Stimulated activated CD8-positive, alpha-beta memory T cell treated with anti-CD3 and anti-CD28 coated beads, Interleukin-4, amount 100 ng/mL, for 1 hour (primary cell): Measurements from ENCODE around the gene JARID2.

Source experiments
- DNase-seq, 2 donors: peaks; one replicate each; pipeline ENCODE4 v3.0.0-alpha.2; 2020; ENCODE audit warnings: low read depth in 2 of 2, low spot score in 1 of 2

The JARID2 gene

GRCh38 chr6:15393605-15394004 lies 147.7 kb downstream of the JARID2 start:
- DNase-seq, result no peak

DNA sequence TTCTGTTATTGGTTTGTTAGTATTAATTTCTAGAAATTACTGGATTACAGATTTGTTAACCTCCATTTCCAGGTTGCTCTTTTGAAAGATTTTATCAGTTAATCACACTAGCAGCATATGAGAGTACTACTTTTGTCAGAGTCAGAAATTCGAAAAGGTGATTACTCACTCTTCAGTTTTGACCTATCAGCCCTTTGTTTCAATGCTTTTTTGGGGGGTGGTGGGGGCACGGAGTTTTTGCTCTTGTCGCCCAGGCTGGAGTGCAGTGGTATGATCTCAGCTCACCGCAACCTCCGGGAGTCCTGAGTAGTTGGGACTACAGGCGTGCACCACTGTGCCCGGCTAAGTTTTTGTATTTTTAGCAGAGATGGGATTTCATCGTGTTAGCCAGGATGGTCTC lies 149.2 kb downstream of the JARID2 start:
- DNase-seq, result no peak

- no peak for DNase-seq
Observed at GRCh38 chr6:15396808-15397207, 150.9 kb downstream of the JARID2 start.

DNA sequence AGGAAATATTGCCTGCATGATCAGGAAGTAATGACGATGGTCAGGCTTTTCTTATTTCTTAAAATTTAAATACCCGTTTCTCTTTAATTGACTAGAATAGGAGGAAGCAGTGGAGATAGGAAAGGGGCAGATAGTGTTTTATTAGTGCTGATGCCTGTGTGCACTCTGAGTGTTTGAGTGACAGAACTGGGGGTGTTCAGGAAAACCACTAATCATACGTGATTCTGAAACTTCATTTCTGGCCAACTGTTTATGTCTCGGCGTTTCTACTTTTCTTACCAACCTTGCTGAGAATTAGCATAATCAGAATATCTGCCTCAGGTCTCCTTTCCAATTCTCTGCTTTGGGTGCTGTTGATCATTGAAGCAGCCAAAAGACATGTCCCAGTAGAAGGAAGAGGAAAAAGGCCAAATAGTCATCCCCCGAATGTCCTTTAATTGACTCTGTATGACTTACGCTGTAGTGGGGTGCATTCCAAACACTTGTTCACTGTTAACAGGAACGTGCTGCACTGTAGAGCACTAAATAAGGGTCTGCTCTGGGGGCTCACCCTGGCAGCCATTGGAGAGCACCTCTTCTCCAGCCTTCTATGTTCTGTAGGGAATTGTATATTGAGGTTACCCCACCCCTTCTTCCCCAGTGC lies 152.9 kb downstream of the JARID2 start:
- no peak for DNase-seq

DNA sequence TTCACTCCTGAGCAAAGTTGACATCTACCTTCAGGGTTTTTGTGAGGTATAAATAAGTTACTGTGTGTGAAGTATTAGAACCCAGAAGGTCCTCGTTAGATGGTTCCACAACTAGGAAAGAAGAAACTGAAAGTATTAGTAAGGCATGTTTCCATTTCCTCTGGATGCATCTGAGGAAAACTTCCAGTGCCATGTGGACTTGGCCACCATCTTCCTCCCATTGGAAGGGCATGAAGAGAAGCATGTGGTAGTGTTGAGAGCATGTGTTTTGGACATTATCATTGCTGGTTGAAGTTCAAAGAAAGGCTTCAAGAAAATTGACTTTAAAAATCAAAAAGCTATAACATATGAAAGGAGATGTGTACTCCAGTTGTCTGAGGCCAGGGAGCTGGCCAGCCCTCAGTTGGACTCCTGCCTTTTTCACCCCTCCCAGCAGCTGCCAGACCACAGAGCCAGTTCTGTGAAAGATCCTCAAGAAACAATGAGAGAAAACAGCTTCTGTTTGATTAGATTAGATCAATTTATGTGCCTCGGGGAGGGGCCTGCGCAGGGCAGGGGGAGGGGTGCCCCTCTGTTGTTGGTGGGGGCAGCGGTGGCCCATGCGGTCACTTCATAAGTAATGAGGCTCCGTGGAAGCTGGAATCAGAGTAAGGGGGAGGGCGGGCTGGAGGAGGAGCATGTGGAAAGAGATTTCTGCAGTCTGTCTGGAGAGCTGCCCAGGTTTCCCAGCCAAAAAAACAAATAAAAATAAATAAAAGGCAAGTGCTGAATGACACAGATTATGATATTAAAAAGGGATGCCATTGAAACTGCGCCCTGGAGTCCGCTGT lies 154.0 kb downstream of the JARID2 start:
- no peak for DNase-seq

DNA sequence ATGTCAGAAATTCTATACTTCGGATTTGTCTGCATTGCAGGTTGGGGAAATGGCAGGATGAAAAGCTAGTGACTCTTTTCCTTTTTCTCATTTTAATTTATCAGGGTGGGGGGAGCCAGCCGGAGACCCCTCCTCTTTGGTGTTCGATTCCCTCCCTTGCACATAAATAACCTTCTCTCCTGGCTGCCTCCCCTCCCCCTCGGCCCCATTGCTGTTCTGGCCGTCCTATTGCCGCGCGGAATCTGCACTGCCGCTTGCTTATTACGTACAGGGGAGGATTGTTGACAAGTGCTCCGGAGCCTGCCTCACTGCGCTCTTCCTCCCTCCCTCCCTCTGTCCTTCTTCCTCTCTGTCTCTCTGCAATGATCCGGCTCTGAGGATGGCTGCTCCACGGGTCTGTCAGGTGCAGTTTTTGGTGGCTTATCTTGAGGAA lies 154.7 kb downstream of the JARID2 start:
- no peak for DNase-seq

DNA sequence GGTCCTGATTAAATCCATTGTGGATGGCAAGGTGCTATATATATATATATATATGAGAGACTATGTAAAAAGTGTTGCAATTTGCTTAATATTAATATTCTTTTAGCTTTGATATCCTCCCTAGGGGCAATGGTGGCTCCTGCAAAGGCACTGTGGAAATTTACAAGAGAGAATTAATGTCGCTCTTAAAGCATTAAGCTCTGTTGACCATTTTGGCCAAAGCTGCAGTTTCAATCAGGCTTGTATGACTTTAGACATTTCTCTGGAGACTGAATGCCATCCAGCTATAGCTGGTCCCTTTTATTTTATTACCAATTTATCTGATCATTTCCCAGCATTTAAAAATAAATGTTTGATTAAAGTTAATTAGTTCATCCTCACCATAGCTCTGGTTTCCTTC lies 155.3 kb downstream of the JARID2 start:
- DNase-seq, result no peak

DNA sequence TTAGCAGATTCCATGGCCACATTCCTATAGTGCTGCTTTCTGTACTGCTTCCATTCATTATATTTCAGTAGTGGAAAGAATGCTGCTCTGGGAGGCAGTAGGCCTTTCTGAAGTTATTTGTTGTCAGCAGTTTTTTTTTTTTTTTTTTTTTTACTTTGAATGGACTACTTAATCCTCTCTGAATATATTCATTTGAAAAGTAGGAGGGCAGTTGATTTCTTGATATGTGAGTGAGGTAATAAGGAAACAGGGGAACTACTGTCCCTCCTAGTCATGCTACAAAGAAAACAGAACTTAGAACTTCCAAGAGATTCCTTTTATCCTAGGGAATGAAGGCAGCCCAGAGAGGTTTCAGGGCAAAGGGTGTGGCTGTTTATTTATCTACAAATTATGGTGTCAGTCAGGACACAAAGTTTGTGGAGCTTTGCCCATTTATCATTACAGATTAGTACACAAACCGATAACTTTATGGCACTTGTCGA lies 155.9 kb downstream of the JARID2 start:
- DNase-seq, result no peak

GRCh38 chr6:15402406-15403045 lies 156.7 kb downstream of the JARID2 start:
- DNase-seq, result no peak

- no peak for DNase-seq
Observed at GRCh38 chr6:15403094-15403755, 157.4 kb downstream of the JARID2 start.

- DNase-seq, result no peak
Observed at GRCh38 chr6:15404685-15404980, 158.8 kb downstream of the JARID2 start.

- DNase-seq, result no peak
Observed at GRCh38 chr6:15405129-15406068, 159.5 kb downstream of the JARID2 start.

GRCh38 chr6:15406452-15406851 lies 160.6 kb downstream of the JARID2 start:
- DNase-seq, result no peak

DNA sequence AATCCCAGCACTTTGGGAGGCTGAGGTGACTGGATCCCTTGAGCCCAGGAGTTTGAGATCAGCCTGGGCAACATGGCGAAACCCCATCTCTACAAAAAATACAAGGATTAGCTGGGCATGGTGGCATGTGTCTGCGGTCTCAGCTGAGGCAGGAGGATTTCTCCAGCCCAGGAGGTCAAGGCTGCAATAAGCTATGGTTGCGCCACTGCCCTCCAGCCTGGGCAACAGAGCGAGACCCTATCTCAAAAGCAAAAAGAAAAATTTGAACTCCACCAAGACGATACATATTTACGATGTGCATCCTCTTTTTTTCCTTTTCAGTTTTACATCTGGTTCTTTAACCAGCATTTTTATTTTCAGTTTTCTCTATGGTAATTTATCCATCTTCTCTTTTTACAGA lies 162.1 kb downstream of the JARID2 start:
- DNase-seq, result no peak

- no peak for DNase-seq
Observed at GRCh38 chr6:15408758-15409157, 162.9 kb downstream of the JARID2 start.

DNA sequence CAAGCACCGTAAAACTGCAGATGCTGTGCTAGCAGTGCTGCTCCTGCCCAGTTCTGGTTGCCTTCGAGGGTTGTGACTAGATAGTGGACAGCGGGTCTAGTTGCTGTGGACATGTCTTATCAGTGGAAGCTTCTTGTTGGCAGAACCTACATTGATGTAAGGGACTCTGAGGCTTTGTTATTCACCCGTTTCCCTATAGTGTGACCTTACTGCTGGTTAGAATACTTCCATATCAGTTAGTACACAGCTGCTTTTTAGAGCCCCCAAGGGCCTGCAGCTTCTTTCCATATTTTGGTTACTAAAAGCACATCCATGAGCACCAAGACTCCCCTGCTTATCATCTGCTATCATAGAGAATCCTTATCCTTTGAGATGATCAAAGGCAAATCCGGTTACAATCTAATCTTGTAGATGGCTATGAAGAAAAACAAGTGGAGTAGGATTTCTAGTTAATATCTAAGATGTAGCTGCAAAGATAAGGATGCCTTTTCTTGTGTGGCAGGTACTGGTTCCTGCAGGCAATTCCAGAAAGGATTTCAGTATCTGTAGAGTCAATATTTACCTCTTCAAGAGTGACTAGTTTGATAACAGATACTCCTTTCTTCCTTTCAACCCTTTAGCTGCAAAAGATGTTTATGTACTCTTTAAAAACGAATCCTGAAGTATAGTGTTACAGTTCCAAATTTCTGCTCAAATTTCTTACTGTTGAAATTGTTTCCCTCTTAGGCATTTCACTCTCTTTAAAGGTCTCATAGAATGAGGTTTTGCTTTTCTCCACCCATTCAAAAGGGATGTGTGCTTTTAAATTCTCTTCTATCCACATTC lies 163.6 kb downstream of the JARID2 start:
- DNase-seq, result no peak

GRCh38 chr6:15410126-15410391 lies 164.2 kb downstream of the JARID2 start:
- DNase-seq, result no peak

DNA sequence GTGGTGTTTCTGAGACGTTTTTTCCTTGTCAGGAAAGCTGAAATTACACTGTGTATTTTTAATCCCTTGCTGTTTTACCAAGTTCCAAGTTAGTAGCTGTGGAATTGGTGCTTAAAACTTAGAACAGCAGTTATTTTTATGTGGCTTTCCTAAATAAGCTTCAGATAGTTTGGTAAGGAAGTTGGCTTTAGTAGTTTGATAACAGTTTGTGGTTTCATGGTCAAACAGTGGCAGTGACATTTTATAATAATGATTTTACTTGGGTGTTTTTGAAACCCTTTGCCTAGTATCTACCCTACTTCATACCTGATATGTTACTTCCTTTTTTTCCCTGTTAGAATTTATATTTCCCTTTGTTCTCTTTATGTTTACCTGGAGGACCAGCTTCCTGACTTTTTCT lies 164.9 kb downstream of the JARID2 start:
- DNase-seq, result no peak

- no peak for DNase-seq
Observed at GRCh38 chr6:15411766-15412165, 165.9 kb downstream of the JARID2 start.

DNA sequence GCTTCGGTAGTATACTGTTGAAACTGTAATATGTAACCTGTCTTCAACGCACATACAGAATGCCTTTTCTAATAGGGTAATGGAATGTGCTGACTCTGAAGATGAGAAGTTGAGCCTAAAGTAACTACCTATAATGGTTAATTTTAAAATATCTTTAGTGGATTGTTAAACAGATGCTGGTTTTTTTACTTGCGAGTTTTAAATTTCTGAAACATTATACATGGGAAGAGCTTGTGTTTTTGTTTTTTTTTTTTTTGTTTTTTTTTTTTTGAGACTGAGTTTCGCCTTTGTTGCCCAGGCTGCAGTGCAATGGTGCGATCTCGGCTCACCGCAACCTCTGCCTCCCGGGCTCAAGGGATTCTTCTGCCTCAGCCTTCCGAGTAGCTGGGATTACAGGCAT lies 166.9 kb downstream of the JARID2 start:
- no peak for DNase-seq
